ENCODE results near the gene ARNT2.

DNA sequence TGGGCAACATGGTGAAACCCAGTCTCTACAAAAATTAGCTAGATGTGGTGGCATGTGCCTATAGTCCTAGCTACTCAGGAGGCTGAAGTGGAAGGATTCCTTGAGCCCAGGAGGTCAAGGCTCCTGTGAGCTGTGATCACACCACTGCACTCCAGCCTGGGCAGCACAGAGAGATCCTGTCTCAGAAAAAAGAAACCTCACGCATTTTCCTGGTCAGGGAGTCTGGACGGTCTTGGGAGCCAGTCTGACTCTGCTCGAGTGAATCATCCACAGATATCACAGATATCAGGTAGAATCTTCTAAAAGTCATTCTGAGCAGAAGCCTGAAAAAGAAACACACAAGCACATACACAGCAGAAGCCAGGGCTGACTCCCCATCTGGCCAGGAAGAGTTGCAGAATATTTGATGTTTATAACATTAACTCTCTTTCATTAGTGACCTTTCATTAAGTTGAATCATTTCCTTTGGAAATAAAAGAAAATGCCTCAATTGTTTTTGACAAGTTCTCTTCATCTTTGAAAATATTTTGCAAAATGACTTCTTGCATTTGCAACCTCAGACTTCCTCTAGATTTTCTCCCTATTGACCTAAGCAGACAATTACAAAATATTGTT is 234.5 kb downstream of the ARNT2 start:
- no peak for TF ChIP-seq POLR2AphosphoS5 (IDR thresholded peaks at IDR 0.05; ENCODE audit: low read depth)
- no peak for TF ChIP-seq EZH2 (IDR thresholded peaks at IDR 0.05; ENCODE audit: low read depth, unreplicated experiment)
